Mesenchymal stem cell (in vitro differentiated cells and primary cell): Measurements from ENCODE around the gene RPL37A.

Source experiments
- DNase-seq: peaks from one replicate; pipeline ENCODE4 v3.0.0-alpha.2; 2013
- H2AFZ ChIP-seq: one replicate; pipeline ENCODE4 v1.6.1; 2013; ENCODE audit warnings: low read depth, mild to moderate bottlenecking, control low read depth, inconsistent platforms, low read length, moderate library complexity
- H2AK5ac ChIP-seq: 2 replicates; pipeline ENCODE4 v1.6.1; 2013; ENCODE audit warnings: low read length, moderate library complexity, mild to moderate bottlenecking, inconsistent platforms; ENCODE audit not compliant: severe bottlenecking
- H2BK120ac ChIP-seq: one replicate; pipeline ENCODE4 v1.6.1; 2013; ENCODE audit warnings: low read depth, mild to moderate bottlenecking, inconsistent platforms, low read length, moderate library complexity
- H2BK12ac ChIP-seq, 2 experiments: one replicate each; pipeline ENCODE4 v1.6.1; 2013; ENCODE audit warnings: inconsistent platforms in 2 of 2, low read length in 2 of 2, mild to moderate bottlenecking in 2 of 2, moderate library complexity in 2 of 2, control low read depth in 1 of 2
- H2BK15ac ChIP-seq: one replicate; pipeline ENCODE4 v1.6.1; 2013; ENCODE audit warnings: mild to moderate bottlenecking, low read depth, inconsistent platforms; ENCODE audit not compliant: poor library complexity, severe bottlenecking
- H2BK5ac ChIP-seq: 2 replicates; pipeline ENCODE4 v1.6.1; 2013; ENCODE audit warnings: low read depth, mild to moderate bottlenecking, low read length, control low read depth, inconsistent platforms; ENCODE audit not compliant: poor library complexity, severe bottlenecking
- H3K14ac ChIP-seq, 2 experiments: one replicate each; pipeline ENCODE4 v1.6.1; 2013; ENCODE audit warnings: inconsistent platforms in 2 of 2, low read length in 2 of 2, control low read depth in 1 of 2, mild to moderate bottlenecking in 1 of 2, moderate library complexity in 1 of 2
- H3K18ac ChIP-seq, 2 experiments: one replicate each; pipeline ENCODE4 v1.6.1; 2013; ENCODE audit warnings: inconsistent platforms in 2 of 2, low read length in 2 of 2, control low read depth in 1 of 2, low read depth in 1 of 2, mild to moderate bottlenecking in 1 of 2
- H3K23ac ChIP-seq, 2 experiments: one replicate each; pipeline ENCODE4 v1.6.1; 2013; ENCODE audit warnings: inconsistent platforms in 2 of 2, low read length in 2 of 2, mild to moderate bottlenecking in 2 of 2, moderate library complexity in 2 of 2, control low read depth in 1 of 2
- H3K27ac ChIP-seq: 2 replicates; pipeline ENCODE4 v1.5.1; 2013; ENCODE audit warnings: mild to moderate bottlenecking, moderate library complexity, low read length, control low read depth, inconsistent platforms; ENCODE audit not compliant: poor library complexity, severe bottlenecking
- H3K27me3 ChIP-seq, 2 experiments: 2 replicates each; pipeline versions ENCODE4 v1.6.1 to v1.7.0; 2013; ENCODE audit warnings: low read length in 2 of 2, mild to moderate bottlenecking in 2 of 2, moderate library complexity in 2 of 2, control low read depth in 1 of 2, inconsistent platforms in 1 of 2; ENCODE audit not compliant: control insufficient read depth in 1 of 2, insufficient read depth in 1 of 2
- H3K36me3 ChIP-seq, 2 experiments: 2 replicates each; pipeline versions ENCODE4 v1.6.1 to v1.7.0; 2013; ENCODE audit warnings: low read length in 2 of 2, control low read depth in 1 of 2, inconsistent platforms in 1 of 2, low read depth in 1 of 2, mild to moderate bottlenecking in 1 of 2; ENCODE audit not compliant: insufficient read depth in 2 of 2, control insufficient read depth in 1 of 2
- H3K4ac ChIP-seq, 2 experiments: one replicate each; pipeline ENCODE4 v1.6.1; 2013; ENCODE audit warnings: inconsistent platforms in 2 of 2, low read length in 2 of 2, mild to moderate bottlenecking in 2 of 2, moderate library complexity in 2 of 2, control low read depth in 1 of 2, low read depth in 1 of 2
- H3K4me1 ChIP-seq: 2 replicates; pipeline ENCODE4 v1.6.1; 2013; ENCODE audit warnings: low read depth, low read length, control low read depth; ENCODE audit not compliant: control insufficient read depth, insufficient read depth
- H3K4me2 ChIP-seq: 2 replicates; pipeline ENCODE4 v1.6.1; 2013; ENCODE audit warnings: low read length, mild to moderate bottlenecking, inconsistent platforms; ENCODE audit not compliant: poor library complexity, severe bottlenecking
- H3K4me3 ChIP-seq, 2 experiments: 2 replicates each; pipeline versions ENCODE4 v1.5.1 to v1.7.0; 2013; ENCODE audit warnings: low read length in 2 of 2, mild to moderate bottlenecking in 2 of 2, control low read depth in 1 of 2, low read depth in 1 of 2; ENCODE audit not compliant: insufficient read depth in 1 of 2
- H3K79me1 ChIP-seq: replicated peaks from 2 replicates; pipeline ENCODE4 v1.6.1; 2013; ENCODE audit warnings: mild to moderate bottlenecking, control low read depth, low read length, inconsistent platforms; ENCODE audit not compliant: poor library complexity, severe bottlenecking
- H3K9ac ChIP-seq: 2 replicates; pipeline ENCODE4 v1.7.0; 2013; ENCODE audit warnings: mild to moderate bottlenecking, low read length, moderate library complexity
- H3K9me3 ChIP-seq: 2 replicates; pipeline ENCODE4 v1.7.0; 2013; ENCODE audit warnings: mild to moderate bottlenecking, low read length; ENCODE audit not compliant: control insufficient read depth
- H4K8ac ChIP-seq: one replicate; pipeline ENCODE4 v1.6.1; 2013; ENCODE audit warnings: inconsistent platforms, mild to moderate bottlenecking, low read length, moderate library complexity
- H4K91ac ChIP-seq: one replicate; pipeline ENCODE4 v1.6.1; 2013; ENCODE audit warnings: mild to moderate bottlenecking, low read length, inconsistent platforms
- WGBS: methylation state at CpG from one replicate; pipeline ENCODE4 v1.1.7; 2013; ENCODE audit warnings: mixed read lengths; 5-methylcytosine and 5-hydroxymethylcytosine counted together

Gene RPL37A

GRCh38 chr2:216525972-216526371 lies 27.3 kb downstream of the RPL37A start:
- Histone ChIP-seq H3K9me3 (no peaks in the 10 kb centered on the region), H3K27ac (no peak overlapping the region), H3K27me3 (no peaks in the 10 kb centered on the region), H2BK120ac (no peak overlapping the region), H3K4ac (no peak overlapping the region), H3K4me3 (no peak overlapping the region), H3K4me1 (no peaks in the 10 kb centered on the region), H4K91ac (no peak overlapping the region), H3K18ac (no peak overlapping the region), H3K79me1 (no peaks in the 10 kb centered on the region), H3K14ac (no peak overlapping the region), H2BK15ac (no peak overlapping the region), H4K8ac (no peak overlapping the region), H2BK12ac (no peak overlapping the region), H3K36me3 (peaks cover 0 to 6% of the 10 kb centered on the region in 2 experiments), H2BK5ac (no peak overlapping the region), H3K4me2 (no peak overlapping the region), H2AK5ac (no peak overlapping the region), H2AFZ (no peak overlapping the region), H3K9ac (no peak overlapping the region), H3K23ac (no peak overlapping the region)
- WGBS: 90% methylated on average over 2 of the region's 4 CpGs
- no peak for DNase-seq

DNA sequence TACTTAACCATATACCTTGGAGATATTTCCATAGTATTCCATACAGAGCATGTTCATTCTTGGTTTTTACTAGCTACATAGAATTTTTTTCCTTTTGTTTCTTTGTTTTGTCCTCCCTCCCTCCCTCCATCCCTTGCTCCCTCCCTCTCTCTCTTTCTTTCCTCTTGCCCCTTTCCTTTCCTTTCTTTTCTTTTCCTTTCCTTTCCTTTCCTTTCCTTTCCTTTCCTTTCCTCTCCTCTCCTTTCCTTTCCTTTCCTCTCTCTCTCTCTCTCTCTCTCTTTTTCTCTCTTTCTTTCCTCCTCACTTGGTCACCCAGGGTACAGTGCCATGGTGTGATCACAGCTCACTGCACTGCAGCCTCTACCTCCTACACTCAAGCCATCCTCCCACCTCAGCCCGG lies 28.3 kb downstream of the RPL37A start:
- no peak overlapping the region for H3K23ac ChIP-seq
- H3K4me2 ChIP-seq: no peak overlapping the region
- H3K18ac ChIP-seq: no peak overlapping the region
- no peak overlapping the region for H4K8ac ChIP-seq
- H3K27ac ChIP-seq: no peak overlapping the region
- DNase-seq: no peak
- no peaks in the 10 kb centered on the region for H3K9me3 ChIP-seq
- H3K4me3 ChIP-seq: no peak overlapping the region
- no peak overlapping the region for H2AK5ac ChIP-seq
- H2BK15ac ChIP-seq: no peak overlapping the region
- no peak overlapping the region for H3K14ac ChIP-seq
- no peaks in the 10 kb centered on the region for H3K4me1 ChIP-seq
- no peak overlapping the region for H4K91ac ChIP-seq
- H3K27me3 ChIP-seq: no peaks in the 10 kb centered on the region
- WGBS: 94% methylated on average over 1 of the region's 1 CpG
- H2BK5ac ChIP-seq: no peak overlapping the region
- H2BK12ac ChIP-seq: no peak overlapping the region
- H2AFZ ChIP-seq: no peak overlapping the region
- no peak overlapping the region for H2BK120ac ChIP-seq
- no peak overlapping the region for H3K4ac ChIP-seq
- H3K79me1 ChIP-seq: no peaks in the 10 kb centered on the region
- H3K9ac ChIP-seq: no peak overlapping the region
- no peaks in the 10 kb centered on the region for H3K36me3 ChIP-seq

- Histone ChIP-seq H2BK12ac (no peak overlapping the region), H3K4me3 (no peak overlapping the region), H2BK5ac (no peak overlapping the region), H3K27me3 (no peaks in the 10 kb centered on the region), H3K9ac (no peak overlapping the region), H2AFZ (no peak overlapping the region), H3K18ac (no peak overlapping the region), H2AK5ac (no peak overlapping the region), H3K4me1 (no peaks in the 10 kb centered on the region), H3K14ac (no peak overlapping the region), H4K91ac (no peak overlapping the region), H3K23ac (no peak overlapping the region), H4K8ac (no peak overlapping the region), H2BK120ac (no peak overlapping the region), H2BK15ac (no peak overlapping the region), H3K9me3 (no peaks in the 10 kb centered on the region), H3K4me2 (no peak overlapping the region), H3K79me1 (no peaks in the 10 kb centered on the region), H3K36me3 (no peaks in the 10 kb centered on the region), H3K4ac (no peak overlapping the region), H3K27ac (no peak overlapping the region)
- WGBS: no CpG with 5 or more reads among the region's 1 CpG
- no peak for DNase-seq
Measured at GRCh38 chr2:216527600-216527999, 29.0 kb downstream of the RPL37A start.

GRCh38 chr2:216532562-216532961 lies 33.9 kb downstream of the RPL37A start:
- H2BK120ac ChIP-seq: no peak overlapping the region
- no peak overlapping the region for H3K9ac ChIP-seq
- no peak overlapping the region for H3K4me2 ChIP-seq
- WGBS: 100% methylated on average over 1 of the region's 2 CpGs
- no peak overlapping the region for H3K18ac ChIP-seq
- H4K91ac ChIP-seq: no peak overlapping the region
- no peak overlapping the region for H3K4ac ChIP-seq
- no peak overlapping the region for H4K8ac ChIP-seq
- H3K23ac ChIP-seq: no peak overlapping the region
- H3K4me3 ChIP-seq: no peak overlapping the region
- no peak for DNase-seq
- no peak overlapping the region for H2AK5ac ChIP-seq
- H2BK5ac ChIP-seq: no peak overlapping the region
- H3K36me3 ChIP-seq: no peaks in the 10 kb centered on the region
- no peak overlapping the region for H2AFZ ChIP-seq
- no peak overlapping the region for H3K27ac ChIP-seq
- no peaks in the 10 kb centered on the region for H3K27me3 ChIP-seq
- no peak overlapping the region for H3K14ac ChIP-seq
- H3K79me1 ChIP-seq: no peaks in the 10 kb centered on the region
- H3K9me3 ChIP-seq: no peaks in the 10 kb centered on the region
- no peak overlapping the region for H2BK12ac ChIP-seq
- H2BK15ac ChIP-seq: no peak overlapping the region
- peaks cover 16% of the 10 kb centered on the region for H3K4me1 ChIP-seq
